Muscle of back (tissue), 13 donors: Measurements from ENCODE around the gene IRX4. TPM values are rescaled to one million over a fixed set of nuclear protein-coding genes. Genes with fewer than 3 reads are reported as not detected.
A peak's percentile ranks its signal among the peaks of the same experiment; 100 is the strongest.

Experiments
- DNase-seq, 3 donors: peaks; one replicate each; pipeline versions ENCODE4 v3.0.0 to v3.0.0-alpha.2; 2013
- long read RNA-seq, 9 donors: transcript quantifications; one replicate each; lab custom pipeline, GENCODE V29; 2026
- polyA plus RNA-seq, 10 donors: library from polyadenylated mRNA; unstranded; fragments of 120-200 nt; gene quantifications; one replicate each; pipeline ENCODE4 v1.2.1, GENCODE V29; 2013; ENCODE audit not compliant: insufficient read length in 10 of 10

The IRX4 gene
- 1 to 10 TPM in 2 of 10 donors, under 1 TPM in 6, not detected in 2; 0.21 to 3.4 (median 0.42) TPM for polyA plus RNA-seq
- long read RNA-seq, donor 1: 0 reads
- long read RNA-seq, donor 2: 0 reads
- long read RNA-seq, donor 3: 0 reads
- long read RNA-seq, donor 4: 0 reads
- long read RNA-seq, donor 5: 0 reads
- long read RNA-seq, donor 6, partial matches to known transcripts: 0 of 1 reads
- long read RNA-seq, donor 6, other reads (novel, unspliced or antisense): 0 of 1 reads
- long read RNA-seq, donor 7: 0 reads
- long read RNA-seq, donor 8, partial matches to known transcripts: 0 of 1 reads
- long read RNA-seq, donor 8, other reads (novel, unspliced or antisense): 0 of 1 reads
- long read RNA-seq, donor 9: 0 reads

DNA sequence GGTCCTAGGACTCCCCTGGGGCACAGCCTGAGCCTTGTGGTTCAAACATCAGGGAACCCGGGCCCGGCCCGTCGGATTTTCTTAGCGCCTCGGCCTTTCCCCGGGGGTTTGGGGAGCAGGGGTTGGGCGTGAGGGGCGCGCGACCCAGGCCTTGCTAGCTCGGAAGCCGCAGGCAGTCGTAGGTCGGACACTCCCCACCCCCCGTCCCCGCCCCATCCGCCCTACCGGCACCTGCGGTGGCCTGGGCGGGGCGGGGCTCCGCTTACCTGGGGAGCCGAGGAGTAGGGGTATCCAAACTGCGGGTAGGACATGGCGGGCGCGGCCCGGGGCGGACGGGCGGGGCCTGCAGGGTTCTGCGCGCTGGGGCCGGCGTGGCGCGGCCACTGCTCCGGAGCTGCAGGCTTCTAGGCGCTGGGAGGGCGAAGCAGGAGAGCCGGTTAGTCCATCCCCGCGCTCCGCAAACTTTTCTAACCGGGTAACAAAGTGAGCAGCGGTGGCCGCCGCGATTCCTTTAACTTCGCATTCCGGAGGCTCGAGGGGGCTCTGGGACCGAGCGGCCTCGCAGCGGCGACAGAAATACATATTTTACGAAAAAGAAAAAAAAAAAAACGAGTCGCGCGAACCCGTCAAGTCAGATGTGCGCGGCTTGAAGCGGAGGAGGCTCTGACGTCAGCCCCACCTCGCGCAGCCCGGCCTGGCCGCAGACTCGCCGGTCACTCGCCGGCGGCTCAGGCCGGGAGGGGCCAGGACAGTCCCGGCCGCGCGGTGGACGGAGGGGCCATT, at the start of gene IRX4:
Gene IRX4 (minus strand): TSS at position 589 of the 783 bp plus-strand sequence. CDS start 278 bp downstream, at position 311.
- DNase-seq: peak in 1 of 3 donors; percentile 27

DNA sequence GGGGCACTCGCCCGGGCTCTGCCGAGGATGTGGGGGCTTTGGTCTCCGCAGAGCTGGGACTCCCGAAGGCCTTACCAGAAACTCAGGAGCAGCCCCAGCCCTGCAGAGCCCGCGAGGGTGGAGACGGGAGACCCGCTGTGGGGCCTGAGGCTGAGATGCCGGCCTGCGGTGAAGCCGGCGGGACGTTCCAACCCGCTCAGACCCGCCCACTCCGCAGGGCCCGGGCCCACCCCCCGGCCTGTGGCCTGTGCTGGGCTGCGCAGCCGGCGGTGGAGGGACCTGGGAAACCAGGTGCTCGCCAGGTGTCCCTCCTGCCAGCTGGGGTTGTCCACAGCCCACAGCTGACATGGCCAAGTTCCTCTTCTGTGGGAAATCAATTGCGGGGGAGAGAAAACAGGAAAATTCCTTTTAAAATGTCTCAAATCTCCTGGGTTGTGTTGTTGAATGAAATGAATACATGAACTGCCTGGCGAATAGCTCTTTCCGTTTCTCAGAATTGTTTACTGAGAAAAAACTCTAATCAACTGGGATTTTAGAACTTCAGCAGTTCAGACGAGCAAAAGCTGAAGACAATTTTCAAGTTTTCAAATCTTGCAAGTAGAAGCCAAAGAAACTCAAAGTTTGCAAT, 49.0 kb upstream of the IRX4 start:
- peak in 2 of 3 donors; percentile 41 to 81 for DNase-seq

DNA sequence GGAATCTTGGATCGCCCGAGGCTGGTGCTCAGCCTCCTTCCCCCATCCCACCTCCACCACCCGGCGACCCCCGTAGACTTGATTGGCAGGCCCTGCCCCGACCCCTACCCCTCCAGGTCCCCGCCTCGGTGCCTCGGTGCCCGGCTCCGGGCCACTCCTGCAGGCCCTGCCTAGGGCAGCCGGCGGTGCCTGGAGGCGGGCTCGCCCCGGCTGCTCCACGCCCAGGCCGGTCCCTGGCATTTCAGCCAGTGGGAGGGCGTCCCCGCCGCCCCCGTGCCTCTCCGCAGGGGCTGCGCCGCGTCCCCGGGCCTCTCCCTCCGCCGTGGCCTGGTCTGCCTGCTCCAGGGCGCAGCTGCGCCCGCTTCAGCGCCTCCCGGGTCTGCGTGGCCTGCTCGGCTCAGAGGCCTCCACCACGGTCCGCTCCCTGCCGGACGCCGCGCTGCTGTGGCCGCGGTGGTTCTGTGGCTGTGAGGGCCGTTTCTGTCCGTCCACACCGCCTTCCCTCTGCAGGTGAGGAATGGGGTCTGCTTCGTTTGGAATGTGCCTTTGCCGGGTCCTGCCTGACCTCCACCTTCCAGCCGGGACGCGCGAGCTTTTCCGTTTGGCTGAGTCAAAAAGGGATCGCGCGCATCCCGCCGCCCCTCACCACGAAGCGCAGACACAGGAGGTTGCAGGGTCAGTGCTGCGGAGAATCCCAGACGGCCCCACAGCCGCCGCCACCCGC, 48.3 kb upstream of the IRX4 start:
- peak in 2 of 3 donors; percentile 36 to 78 for DNase-seq

DNA sequence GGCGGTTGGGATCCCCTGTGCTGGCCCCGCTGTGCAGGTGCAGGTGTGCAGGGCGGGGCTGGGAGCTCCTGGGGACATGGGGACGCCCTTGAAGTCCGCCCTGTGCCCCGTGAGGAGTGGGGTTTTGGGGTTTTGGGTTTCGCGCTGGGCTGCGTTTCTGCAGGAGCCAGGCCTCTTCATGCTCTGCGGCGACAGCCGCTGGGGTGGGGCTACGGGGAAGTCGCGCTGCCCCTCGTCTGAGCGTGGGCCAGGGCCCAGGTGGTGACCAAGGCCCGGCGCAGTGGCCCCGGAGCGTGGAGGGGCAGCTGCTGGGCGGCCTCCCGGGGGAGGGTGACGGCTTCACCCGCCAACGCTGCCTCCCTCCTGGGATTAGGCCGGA, 47.8 kb upstream of the IRX4 start:
- DNase-seq: peak in 2 of 3 donors; percentile 22 to 61

DNA sequence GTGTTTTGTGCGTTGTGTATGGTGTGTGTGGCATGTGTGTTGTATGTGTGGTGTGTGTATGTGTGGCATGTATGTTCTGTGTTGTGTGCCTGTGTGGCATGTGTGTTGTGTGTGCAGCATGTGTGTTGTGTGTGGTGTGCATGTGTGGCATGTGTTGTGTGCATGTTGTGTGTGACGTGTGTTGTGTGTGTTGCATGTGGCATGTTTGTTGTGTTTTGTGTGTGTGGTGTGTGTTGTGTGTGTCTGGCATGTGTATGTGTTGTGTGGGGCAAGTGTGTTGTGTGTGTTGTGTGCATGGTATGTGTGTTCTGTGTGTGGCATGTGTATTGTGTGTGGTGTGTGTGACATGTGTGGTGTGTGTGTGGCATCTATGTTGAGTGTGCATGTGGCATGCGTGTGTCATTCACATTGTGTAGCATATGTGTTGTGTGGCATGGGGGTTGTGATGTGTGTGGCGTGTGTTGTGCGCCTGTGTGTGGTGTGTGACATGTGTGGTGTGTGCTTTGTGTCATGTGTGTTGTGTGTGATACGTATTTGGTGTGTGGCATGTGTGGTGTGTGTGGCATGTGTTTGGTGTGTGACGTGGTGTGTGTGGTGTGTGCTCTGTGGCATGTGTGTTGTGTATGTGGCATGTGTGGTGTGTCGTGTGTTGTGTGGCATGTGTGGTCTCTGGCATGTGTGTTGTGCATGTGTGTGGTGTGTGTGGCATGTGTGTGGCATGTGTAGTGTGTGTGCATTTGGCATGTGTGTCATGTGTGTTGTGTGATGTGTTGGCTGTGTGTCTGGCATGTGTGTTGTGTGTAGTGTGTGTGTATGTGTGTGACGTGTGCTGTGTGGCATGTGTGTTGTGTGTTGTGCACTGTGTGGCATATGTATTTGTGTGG, 46.6 kb upstream of the IRX4 start:
- DNase-seq: no peak

DNA sequence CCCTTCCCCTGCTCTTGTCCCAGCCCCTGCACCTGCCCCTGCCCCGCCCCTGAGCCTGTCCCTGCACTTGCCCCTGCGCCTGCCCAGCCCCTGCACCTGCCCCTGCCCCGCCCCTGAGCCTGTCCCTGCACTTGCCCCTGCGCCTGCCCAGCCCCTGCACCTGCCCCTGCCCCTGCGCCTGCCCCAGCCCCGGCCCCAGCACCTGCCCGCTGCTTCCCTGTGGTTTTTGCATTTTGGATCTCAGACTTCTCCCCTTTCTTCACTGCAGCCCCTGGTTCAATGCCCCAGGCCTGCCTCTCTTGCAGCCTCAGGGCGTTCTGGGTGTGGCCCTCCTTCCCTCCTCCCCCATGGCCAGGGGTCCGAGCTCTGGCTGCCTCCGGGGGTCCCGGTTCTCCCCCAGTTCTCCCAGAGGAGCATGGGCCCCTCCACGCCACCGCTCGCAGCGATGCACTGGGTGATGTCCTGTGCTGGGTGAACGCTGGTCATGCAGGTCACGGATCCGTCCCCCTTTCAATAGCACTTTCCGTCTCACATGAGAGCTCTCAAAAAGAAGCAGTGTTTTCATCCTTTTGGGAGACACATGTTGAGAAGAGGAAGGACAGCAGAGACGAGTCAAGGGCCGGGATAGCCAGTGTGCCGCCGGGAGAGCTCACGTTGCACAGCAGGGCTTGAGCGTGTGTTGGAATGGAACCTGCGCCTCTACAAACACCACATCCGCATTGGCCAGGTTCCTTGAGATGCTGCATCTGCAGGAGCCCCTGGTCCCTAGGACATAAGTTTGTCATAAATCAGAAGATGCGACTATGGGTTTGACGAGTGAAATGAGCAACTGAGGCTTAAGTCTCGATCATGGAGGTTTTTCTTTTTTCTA, 44.0 kb upstream of the IRX4 start:
- no peak for DNase-seq

DNA sequence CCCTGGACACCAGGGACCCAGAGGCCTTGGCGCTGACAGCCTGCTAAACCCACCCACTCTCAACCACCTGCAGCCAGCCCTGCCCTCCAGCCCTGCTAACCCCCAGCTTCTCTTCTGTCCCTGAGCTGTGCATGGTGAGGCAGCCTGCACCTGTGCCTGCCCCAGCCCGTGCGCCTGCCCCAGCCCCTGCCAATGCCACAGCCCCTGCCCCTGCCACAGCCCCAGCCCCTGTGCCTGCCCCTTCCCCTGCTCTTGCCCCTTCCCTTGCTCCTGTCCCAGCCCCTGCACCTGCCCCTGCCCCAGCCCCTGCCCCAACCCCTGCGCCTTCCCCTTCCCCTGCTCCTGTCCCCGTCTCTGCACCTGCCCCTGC, 43.3 kb upstream of the IRX4 start:
- DNase-seq: no peak

DNA sequence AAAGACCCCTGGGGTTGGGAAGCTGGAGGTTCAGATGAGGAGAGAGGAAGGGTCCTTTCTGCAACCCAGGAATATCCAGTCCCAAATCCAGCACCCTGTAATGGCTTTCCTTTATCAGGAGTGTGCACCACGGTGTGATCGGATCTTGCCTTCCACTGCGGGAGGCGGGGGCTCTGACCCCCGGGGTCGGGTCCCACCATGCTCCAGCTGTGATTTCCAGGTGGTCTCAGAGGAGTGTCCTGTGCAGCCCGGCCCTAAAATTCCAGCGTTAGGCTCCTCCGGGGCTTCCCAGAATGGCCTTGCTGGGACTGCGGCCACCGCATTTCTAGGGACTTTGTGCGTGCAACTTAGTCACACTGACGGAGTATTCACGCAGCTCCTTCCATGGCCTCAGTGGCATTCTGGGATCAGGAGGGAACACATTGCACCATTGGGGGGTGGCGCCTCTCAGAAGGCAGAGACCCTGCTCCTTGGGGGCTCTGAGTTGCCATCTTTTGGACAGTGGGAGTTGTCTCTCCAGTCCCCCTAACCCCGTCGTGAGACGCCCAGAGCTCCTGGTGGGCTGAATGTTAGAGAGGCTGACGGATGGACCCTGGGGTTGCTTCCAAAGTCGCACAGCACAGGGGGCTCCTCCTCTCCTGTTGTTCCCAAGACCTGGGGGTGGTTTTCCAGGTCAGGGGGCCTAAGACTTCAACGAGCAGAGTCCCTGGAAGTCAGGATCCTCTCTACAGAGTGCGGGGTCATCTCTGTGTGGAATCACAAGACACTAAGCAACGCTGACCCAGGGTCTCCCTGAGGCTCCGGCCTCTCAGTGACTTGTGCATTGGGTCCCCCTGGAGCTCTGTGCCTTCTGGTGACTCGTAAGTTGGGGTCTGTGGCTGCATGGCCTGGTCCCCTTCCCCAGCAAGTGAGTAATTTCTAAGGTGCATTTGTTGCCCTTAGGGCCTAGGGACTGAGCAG, 42.7 kb upstream of the IRX4 start:
- no peak for DNase-seq

DNA sequence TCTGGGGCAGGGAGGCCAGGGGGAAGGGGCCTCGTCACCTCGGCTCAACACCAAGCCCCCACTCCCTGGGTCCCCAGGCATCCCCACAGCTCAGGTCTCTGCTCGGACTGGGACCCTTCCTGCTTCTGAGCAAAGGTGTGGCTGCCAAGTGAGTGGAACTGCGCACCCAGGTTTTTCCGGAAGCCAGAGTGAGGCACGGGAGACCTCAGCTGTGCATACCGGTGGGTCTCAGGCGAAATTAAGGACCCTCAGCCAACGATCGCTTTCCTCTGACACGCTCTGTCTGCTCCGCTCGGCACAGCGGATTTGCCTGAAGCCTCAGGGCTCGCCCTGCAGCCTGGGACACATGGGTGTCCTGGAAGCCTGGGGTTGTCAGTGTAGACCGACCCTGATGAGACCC, 41.0 kb upstream of the IRX4 start:
- no peak for DNase-seq

DNA sequence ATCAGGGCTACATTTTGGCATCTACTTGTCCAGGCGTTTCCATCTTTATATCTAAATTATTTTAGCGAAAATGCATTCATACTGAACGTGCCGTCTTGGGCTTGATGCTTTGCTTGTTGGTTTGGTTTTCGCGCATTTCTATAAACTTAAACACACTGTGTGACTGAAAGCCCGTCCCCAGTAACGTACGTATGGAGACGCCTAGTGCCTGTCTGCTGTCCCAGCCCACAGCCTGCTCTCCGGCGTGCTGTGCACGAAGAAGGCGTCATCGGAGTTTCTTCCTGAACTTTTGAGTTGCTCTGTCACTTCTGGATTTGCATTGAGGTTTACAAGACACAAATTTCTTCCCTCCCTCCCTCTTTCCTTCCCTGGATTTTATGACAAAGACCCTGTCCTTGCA, 40.6 kb upstream of the IRX4 start:
- no peak for DNase-seq

DNA sequence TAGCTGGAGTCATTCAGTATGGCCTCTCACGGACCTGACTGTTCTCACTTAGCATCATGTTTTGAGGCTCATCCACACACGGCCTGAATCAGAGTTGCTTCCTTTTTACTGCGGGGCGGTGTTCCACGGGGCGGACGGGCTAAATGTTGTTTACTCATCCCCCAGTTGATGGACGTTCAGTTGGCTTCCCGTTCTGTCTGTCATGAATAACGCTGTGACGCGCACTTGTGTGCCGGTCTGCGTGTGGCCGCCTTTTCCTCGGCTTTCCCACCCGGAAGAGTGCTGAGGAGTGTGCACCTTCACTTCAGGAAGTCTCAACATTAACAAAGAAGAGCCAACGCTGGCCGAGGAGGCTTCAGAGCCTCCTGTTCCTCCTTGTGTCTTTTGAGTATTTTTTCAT, 39.0 kb upstream of the IRX4 start:
- DNase-seq: no peak

DNA sequence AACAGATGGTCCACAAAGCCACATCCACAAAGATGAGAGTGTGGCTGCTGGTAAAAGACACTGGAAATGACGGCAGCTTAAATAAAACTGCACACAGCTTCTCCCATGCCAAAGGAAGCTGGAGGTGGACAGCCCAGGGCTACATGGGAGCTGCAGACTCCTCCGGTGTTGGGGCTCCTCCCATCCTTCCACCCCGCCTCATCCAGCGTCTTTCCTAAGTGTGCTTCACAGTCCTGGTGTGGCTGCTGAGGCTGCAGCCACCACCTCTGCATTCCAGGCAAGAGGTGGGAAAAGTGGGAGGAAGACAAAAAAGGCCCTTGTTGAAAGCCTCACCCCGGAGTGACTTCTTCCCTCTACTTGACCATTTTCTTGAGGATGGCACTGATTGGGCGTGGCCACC, 37.0 kb upstream of the IRX4 start:
- no peak for DNase-seq

DNA sequence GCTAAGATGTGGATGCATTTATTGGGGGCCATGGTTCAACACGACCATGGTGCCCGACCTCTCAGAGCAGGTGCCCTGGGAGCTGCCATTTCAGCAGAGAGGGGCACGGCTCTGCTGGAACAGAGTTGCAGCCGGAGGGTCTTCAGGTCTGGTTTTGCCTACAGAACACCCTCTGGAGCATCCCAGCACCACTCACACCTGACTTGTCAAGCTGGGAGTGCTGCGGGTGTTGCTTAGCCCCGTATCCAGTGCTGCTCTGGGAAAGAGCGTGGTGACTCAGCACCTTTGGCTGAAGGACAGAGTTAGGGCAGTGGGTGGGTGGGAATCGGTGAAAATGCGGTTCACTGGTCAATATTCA, 36.5 kb upstream of the IRX4 start:
- DNase-seq: no peak

DNA sequence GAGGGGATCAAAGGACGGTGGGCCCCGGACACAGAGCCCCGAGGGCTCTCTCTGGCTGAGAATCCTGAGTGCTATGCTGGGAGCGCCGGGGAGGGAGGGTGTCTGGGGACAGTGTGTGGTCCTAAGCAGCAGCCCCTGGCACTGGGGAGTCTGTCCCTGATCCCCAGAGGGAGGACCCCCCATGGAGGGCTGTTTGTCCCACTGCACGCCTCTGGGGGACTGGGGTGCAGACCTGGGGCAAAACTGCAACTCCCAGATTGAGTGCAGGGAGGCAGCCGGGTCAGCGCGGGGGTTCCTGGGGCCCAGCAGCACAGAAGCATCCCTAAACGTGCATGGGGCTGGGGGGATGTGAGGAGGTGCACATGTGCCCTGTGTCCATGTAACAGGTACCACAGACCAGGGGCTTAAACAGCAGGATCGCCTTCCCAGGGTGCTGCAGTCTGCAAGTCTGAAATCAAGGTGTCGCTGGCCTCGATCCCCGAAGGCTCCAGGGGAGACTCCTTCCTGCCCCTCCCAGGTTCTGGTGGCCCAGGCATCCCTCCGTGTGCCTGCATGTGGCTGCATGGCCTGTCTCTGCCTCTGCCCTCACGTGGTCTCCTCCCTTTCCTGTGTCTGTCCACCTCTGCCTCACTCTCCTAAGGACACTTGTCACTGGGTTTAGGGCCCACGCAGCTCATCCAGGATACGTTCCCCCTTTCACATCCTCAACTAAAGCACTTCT, 35.9 kb upstream of the IRX4 start:
- no peak for DNase-seq

DNA sequence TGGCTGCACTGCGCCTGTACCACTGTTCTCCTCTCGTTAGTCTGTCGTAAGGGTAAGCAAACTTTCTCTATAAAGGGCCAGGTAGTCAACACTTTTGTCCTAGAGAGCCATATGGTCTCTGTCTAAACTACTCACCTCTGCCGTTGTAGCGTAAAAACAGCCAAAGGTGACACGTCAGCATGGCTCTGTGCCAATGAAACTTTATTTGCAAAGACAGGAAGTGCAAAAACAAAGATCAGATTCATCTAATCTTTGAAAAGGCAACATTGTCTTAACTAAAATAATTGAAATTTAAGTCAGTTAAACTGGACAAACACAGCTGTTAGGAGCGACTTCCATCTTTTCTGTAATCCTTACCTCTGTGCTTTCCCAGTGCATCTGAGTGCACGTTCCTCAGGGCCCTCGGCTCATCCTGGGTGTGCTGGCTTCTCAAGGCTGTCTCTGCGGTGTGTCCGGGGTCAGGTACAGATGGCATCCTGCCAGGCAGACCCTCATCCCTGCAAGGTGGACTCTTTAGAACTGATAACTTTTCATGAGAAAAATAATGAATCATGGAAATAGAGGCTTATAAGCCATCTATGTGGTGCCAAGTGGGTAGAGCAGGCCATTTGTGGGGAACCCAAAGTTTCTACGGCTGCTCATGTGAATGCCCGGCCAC, 35.2 kb upstream of the IRX4 start:
- DNase-seq: no peak

DNA sequence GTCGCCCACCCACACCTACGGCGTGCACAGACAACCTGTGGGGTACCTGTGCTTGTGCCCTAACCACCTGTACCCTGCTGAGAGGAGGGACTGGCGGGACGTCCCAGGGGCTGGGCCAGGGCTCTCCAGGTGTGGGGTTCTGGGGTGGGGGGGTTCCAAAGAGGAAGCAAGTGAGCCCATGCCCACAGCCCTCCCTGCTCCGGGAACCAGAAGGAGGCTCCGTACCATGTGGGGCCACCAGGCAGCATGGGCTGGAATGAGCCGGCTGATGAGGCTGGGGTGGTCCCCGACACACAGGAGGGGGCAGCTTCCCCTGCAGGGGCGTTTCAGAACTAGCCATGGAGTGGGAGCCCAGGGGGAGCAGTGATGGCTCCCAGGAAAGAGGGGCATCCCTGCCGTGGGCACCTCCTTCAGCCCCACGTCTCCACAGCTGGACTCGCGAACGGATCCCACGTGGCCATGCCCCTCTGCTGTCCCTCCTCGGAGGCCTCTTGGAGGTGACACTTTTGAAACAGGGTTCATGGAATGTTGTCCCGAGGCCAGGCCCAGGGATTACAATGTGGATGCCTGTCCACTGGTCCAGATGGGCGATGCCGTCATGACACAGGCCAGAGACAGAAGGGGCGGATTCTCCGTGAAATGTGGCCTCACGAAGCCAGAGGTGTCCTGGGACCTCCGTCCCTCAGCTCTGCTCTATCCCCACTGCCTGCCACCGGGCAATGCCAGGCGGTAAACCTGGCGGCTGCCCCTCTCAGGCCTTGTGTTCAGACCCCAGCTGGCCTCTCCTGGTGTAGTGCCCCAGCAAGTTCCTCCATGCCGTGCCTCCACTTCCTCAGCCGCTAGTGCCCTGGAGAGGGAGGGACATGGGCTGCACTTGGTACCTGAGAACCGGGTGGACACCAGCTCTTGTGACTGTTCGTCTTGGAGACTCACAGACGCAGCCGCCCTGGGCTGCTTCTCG, 33.6 kb upstream of the IRX4 start:
- no peak for DNase-seq
